PFSK-1 (cell line): ENCODE data around the gene PPIA.

Experiments
- POLR2AphosphoS5 ChIP-seq: IDR thresholded peaks from 2 replicates; pipeline ENCODE4 v1.6.1; 2012; ENCODE audit warnings: low read depth, mild to moderate bottlenecking, control low read depth, low read length, moderate library complexity
- REST ChIP-seq, 2 experiments: IDR thresholded peaks; 2 replicates each; pipeline versions ENCODE4 v1.6.1 to v1.8.0; 2011 to 2012; ENCODE audit warnings: low read depth in 2 of 2, low read length in 2 of 2, control low read depth in 1 of 2, inconsistent platforms in 1 of 2, mild to moderate bottlenecking in 1 of 2, moderate library complexity in 1 of 2; ENCODE audit not compliant: insufficient read depth in 1 of 2

- TF ChIP-seq POLR2AphosphoS5 (no peak), REST (IDR thresholded peaks at IDR 0.05; ENCODE audit: insufficient read depth in 1 of 2, low read depth in 2 of 2, low read length in 2 of 2) (no peak)
These were observed 49.0 kb downstream of the PPIA start for GRCh38 chr7:44845451-44845850.
